Astrocyte (in vitro differentiated cells and primary cell): ENCODE measurements around the gene VWA5B2. TPM values are rescaled to one million over a fixed set of nuclear protein-coding genes. Genes with fewer than 3 reads are reported as not detected.

Source experiments
- DNase-seq: peaks from one replicate; pipeline ENCODE4 v3.0.0-alpha.2; 2010; ENCODE audit warnings: low read depth
- FAIRE-seq: peaks from 2 replicates; lab custom pipeline; 2011; peaks lifted over from hg19 to GRCh38; lab: Jason Lieb, UNC
- H2AFZ ChIP-seq: 2 replicates; pipeline ENCODE4 v1.6.0; 2012; ENCODE audit warnings: low read depth, low read length, inconsistent platforms
- H3K27ac ChIP-seq: 2 replicates; pipeline ENCODE4 v1.5.1; 2011; ENCODE audit warnings: low read depth, low read length, inconsistent platforms
- H3K27me3 ChIP-seq: 2 replicates; pipeline ENCODE4 v1.6.0; 2011; ENCODE audit warnings: low read length, inconsistent platforms; ENCODE audit not compliant: insufficient read depth
- H3K36me3 ChIP-seq: 2 replicates; pipeline ENCODE4 v1.5.1; 2011; ENCODE audit warnings: low read length, inconsistent platforms; ENCODE audit not compliant: insufficient read depth
- H3K4me1 ChIP-seq: 2 replicates; pipeline ENCODE4 v1.5.1; 2011; ENCODE audit warnings: low read length, inconsistent platforms; ENCODE audit not compliant: insufficient read depth
- H3K4me2 ChIP-seq: 2 replicates; pipeline ENCODE4 v1.6.0; 2012; ENCODE audit warnings: low read length, inconsistent platforms
- H3K4me3 ChIP-seq: 2 replicates; pipeline ENCODE4 v1.5.1; 2011; ENCODE audit warnings: low read depth, mild to moderate bottlenecking, low read length, inconsistent platforms; ENCODE audit not compliant: insufficient read depth
- H3K79me2 ChIP-seq: 2 replicates; pipeline ENCODE4 v1.6.0; 2012; ENCODE audit warnings: mild to moderate bottlenecking, low read length, inconsistent platforms; ENCODE audit not compliant: insufficient read depth
- H3K9ac ChIP-seq: 2 replicates; pipeline ENCODE4 v1.6.0; 2012; ENCODE audit warnings: mild to moderate bottlenecking, low read length, inconsistent platforms
- H3K9me3 ChIP-seq: 2 replicates; pipeline ENCODE4 v1.5.1; 2012; ENCODE audit warnings: low read depth, mild to moderate bottlenecking, low read length, inconsistent platforms; ENCODE audit not compliant: insufficient read depth
- H4K20me1 ChIP-seq: 2 replicates; pipeline ENCODE4 v1.6.0; 2012; ENCODE audit warnings: low read length, inconsistent platforms; ENCODE audit not compliant: insufficient read depth
- H3K27ac Mint-ChIP-seq: one replicate; pipeline ENCODE4 v1.8.0; 2021; ENCODE audit warnings: mild to moderate bottlenecking, mixed read lengths; ENCODE audit not compliant: unreplicated experiment
- H3K27me3 Mint-ChIP-seq: one replicate; pipeline ENCODE4 v1.8.0; 2021; ENCODE audit warnings: low read depth, mixed read lengths; ENCODE audit not compliant: unreplicated experiment
- H3K36me3 Mint-ChIP-seq: one replicate; pipeline ENCODE4 v1.8.0; 2021; ENCODE audit warnings: low read depth, mixed read lengths; ENCODE audit not compliant: unreplicated experiment
- H3K4me1 Mint-ChIP-seq: one replicate; pipeline ENCODE4 v1.8.0; 2021; ENCODE audit warnings: low read depth, mixed read lengths; ENCODE audit not compliant: unreplicated experiment
- H3K4me3 Mint-ChIP-seq: one replicate; pipeline ENCODE4 v1.8.0; 2021; ENCODE audit warnings: mild to moderate bottlenecking, moderate library complexity, mixed read lengths; ENCODE audit not compliant: unreplicated experiment
- H3K9me3 Mint-ChIP-seq: one replicate; pipeline ENCODE4 v1.8.0; 2021; ENCODE audit warnings: mild to moderate bottlenecking, mixed read lengths; ENCODE audit not compliant: unreplicated experiment
- CTCF ChIP-seq: IDR thresholded peaks from 2 replicates; pipeline ENCODE4 v1.5.1; 2011; ENCODE audit warnings: low read depth, mild to moderate bottlenecking, inconsistent platforms, low read length, moderate library complexity; ENCODE audit not compliant: insufficient read depth
- EZH2 ChIP-seq: IDR thresholded peaks from 2 replicates; pipeline ENCODE4 v1.6.1; 2012; ENCODE audit warnings: mild to moderate bottlenecking, low read length, inconsistent platforms; ENCODE audit not compliant: insufficient read depth
- total RNA-seq: library from RNA; stranded (reverse); gene quantifications from 2 replicates; pipeline ENCODE4 v1.2.1, GENCODE V29; 2021

VWA5B2 gene
- total RNA-seq, 1 donor from 2014 or later: 0.23 TPM

DNA sequence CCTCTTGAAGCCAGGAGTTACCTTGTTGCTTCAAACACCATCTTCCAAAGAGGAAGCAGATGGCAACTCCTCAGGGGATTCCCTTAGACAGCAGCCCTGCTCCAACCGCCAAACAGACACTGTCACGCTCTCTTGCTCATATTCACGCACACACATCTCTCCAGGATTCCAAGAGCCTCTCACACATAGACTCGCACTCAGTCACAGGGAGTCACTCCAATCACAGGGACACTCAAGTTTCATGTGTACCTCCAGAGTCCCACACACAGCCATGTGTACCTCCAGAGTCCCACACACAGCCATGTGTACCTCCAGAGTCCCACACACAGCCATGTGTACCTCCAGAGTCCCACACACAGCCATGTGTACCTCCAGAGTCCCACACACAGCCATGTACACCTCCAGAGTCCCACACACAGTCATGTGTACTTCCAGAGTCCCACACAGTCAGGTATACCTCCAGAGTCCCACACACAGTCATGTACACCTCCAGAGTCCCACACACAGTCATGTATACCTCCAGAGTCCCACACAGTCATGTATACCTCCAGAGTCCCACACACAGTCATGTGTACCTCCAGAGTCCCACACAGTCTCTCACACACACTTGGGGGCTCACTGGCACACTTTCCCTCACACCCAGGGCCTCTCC, 6.1 kb downstream of the VWA5B2 start:
- no peaks in the 10 kb centered on the region for H3K9me3 ChIP-seq
- Mint-ChIP-seq H3K4me3 (no peak overlapping the region), H3K36me3 (no peaks in the 10 kb centered on the region), H3K9me3 (no peaks in the 10 kb centered on the region), H3K27ac (no peak overlapping the region), H3K4me1 (peaks cover 11% of the 10 kb centered on the region), H3K27me3 (peaks cover 64% of the 10 kb centered on the region)
- peaks cover 3% of the 10 kb centered on the region for H3K4me1 ChIP-seq
- no peak overlapping the region for H3K27ac ChIP-seq
- no peak for TF ChIP-seq EZH2
- TF ChIP-seq CTCF: no peak
- no peak for FAIRE-seq
- H3K27me3 ChIP-seq: peaks cover 26% of the 10 kb centered on the region
- no peak overlapping the region for H3K4me3 ChIP-seq
- peaks cover 13% of the 10 kb centered on the region for H4K20me1 ChIP-seq
- H3K79me2 ChIP-seq: no peaks in the 10 kb centered on the region
- H2AFZ ChIP-seq: no peak overlapping the region
- no peak overlapping the region for H3K9ac ChIP-seq
- no peak for DNase-seq
- H3K36me3 ChIP-seq: no peaks in the 10 kb centered on the region
- H3K4me2 ChIP-seq: no peak overlapping the region

- no peak for FAIRE-seq
- H3K9me3 Mint-ChIP-seq: no peaks in the 10 kb centered on the region
- no peak overlapping the region for H3K4me3 Mint-ChIP-seq
Observed at GRCh38 chr3:184236033-184236410, 6.6 kb downstream of the VWA5B2 start.

More at GRCh38 chr3:184236033-184236410, 6.6 kb downstream of the VWA5B2 start:
- TF ChIP-seq CTCF (no peak), EZH2 (no peak)
- H3K4me3 ChIP-seq: no peak overlapping the region
- DNase-seq: no peak
- H2AFZ ChIP-seq: no peak overlapping the region
- H3K36me3 Mint-ChIP-seq: no peaks in the 10 kb centered on the region
- no peaks in the 10 kb centered on the region for H3K4me1 ChIP-seq
- H3K36me3 ChIP-seq: no peaks in the 10 kb centered on the region
- H3K4me1 Mint-ChIP-seq: peaks cover 11% of the 10 kb centered on the region
- no peak overlapping the region for H3K4me2 ChIP-seq
- peaks cover 63% of the 10 kb centered on the region for H3K27me3 Mint-ChIP-seq
- H3K27ac ChIP-seq: no peak overlapping the region
- no peaks in the 10 kb centered on the region for H3K9me3 ChIP-seq
- peaks cover 18% of the 10 kb centered on the region for H4K20me1 ChIP-seq
- peaks cover 22% of the 10 kb centered on the region for H3K27me3 ChIP-seq
- no peak overlapping the region for H3K27ac Mint-ChIP-seq
- no peak overlapping the region for H3K9ac ChIP-seq
- no peaks in the 10 kb centered on the region for H3K79me2 ChIP-seq
